ENCODE measurements around the gene TIMM22.
"Not testable (repeated sequence)": the region's sequence is repeated elsewhere in the genome, so short reads cannot be mapped to it uniquely, and the experiment has no call there.

Gene TIMM22

DNA sequence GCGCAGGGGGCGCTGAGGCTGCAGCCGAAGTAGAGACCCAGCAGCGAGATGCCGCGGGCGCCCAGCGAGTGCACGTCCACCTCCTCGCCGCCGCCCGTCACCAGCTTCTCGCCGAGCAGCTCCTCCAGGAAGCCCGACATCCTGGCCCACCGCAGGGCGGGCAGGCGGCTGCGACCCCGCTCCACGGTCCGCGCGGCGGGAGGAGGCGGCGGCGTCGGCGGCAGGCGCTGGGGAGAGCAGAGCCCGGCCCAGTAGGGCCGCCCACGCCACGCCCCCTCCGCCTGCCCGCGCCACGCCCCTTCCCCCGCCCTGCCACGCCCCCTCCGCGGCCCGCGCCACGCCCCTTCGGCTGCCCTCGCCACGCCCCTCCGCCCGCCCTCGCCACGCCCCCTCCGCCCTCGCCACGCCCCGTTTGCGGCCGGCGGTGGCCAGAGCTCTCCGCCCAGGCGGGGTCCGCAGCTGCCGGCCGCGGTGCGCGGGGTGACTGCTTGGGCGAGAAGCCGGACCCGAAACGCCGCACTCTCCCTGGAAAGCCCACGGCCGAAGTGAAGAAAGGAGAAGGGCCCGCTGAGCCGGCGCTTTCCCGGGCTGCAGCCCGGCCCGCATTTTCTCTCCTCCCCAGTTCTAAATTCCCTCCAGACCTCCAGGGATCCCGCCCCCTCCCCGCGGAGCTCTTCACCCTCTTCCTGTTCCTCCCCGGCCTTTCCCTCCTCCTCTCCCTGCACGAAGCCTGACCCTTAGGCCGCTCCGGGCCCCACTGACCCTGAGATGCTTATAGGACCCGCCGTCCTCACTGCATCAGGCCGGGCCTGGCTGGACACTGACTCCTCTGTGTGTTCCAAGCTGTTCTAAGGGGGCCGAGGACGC, 17.2 kb upstream of the TIMM22 start, which contains the start of gene NXN:
Gene NXN, minus strand, starts transcription at position 238 of the 867 bp plus-strand sequence.
- TF ChIP-seq GATA1 (IDR thresholded peaks at IDR 0.05; ENCODE audit: low read depth, low read length) (no peak), POLR2A (IDR thresholded peaks at IDR 0.05; ENCODE audit: low read length) (no peak)
- DNase-seq: peak; percentile 84 to 93

DNA sequence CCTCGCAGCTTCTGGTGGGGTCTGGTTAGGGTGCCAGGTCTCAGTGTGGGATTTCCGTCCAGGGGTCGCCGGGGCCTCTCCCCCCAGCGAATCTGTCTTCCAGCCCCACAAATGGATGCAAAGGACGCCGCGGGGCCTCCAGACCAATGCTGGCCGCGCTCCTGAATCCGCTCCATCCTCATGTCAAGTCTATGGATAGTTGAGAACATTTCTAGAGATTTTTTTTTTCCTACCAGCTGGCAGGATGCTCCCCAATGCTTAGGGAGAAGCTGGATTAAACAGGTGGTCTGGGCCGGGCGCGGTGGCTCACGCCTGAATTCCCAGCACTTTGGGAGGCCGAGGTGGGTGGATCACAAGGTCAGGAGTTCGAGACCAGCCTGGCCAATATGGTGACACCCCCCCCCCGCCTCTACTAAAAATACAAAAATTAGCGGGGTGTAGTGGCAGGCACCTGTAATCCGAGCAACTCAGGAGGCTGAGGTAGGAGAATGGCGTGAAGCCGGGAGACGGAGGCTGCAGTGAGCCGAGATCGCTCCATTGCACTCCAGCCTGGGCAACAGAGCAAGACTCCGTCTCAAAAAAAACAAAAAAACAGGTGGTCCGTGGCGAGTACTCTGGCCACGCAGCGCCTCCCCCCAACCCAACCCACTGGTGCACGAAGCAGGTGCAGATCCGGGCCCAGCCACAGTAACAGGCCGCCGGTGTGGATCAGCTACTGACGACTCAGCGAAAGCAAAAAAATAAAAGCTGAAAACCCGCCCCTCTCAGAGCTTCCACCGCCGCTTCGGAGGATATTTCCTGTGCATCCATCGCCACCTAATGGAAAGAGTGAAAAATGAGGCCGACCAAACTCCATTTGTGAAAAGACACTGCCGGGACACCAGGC, 16.3 kb upstream of the TIMM22 start:
- DNase-seq: peak; percentile 84 to 88
- TF ChIP-seq POLR2A (IDR thresholded peaks at IDR 0.05; ENCODE audit: low read length) (no peak), GATA1 (IDR thresholded peaks at IDR 0.05; ENCODE audit: low read depth, low read length) (no peak)

DNA sequence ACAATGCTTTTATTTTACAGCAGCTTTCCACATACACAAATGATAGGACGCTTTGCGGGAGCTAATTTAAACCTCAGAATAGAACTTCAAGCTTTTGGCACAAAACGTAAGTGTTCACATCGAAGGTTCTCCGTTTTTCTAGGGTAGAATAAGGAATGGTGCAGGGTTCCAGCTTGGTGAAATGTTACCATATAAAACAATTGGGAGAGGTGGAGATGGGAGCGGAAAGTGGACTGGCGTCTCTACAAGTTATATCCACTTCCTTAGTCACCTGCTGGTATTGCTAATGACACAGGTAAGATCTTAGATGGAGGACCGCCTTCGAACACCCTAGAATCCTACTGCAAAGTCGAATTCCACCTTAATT, 15.7 kb upstream of the TIMM22 start:
- DNase-seq: no peak
- TF ChIP-seq POLR2A (IDR thresholded peaks at IDR 0.05; ENCODE audit: low read length): no peak
- TF ChIP-seq GATA1 (IDR thresholded peaks at IDR 0.05; ENCODE audit: low read depth, low read length): no peak

DNA sequence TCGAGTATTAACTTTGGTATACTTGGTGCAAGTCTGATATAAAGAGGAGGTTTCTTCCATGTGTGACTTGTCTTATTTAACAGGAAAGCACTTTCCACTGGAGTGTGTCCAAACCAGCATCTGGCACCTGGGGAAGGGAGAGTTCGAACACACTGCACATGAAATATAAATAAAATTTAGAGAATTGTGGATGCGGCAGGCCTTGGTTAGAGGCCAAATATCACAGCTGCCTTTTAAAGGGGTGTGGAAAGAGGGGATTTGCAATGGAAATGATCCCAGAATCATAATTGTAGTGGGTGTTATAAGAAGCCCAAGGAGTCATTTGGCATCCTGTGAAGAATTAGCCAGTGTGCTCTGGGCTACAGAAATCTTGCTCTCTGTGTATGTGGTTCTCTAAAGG, 13.0 kb upstream of the TIMM22 start:
- TF ChIP-seq GATA1 (IDR thresholded peaks at IDR 0.05; ENCODE audit: low read depth, low read length) (no peak), POLR2A (IDR thresholded peaks at IDR 0.05; ENCODE audit: low read length) (no peak)
- no peak for DNase-seq

DNA sequence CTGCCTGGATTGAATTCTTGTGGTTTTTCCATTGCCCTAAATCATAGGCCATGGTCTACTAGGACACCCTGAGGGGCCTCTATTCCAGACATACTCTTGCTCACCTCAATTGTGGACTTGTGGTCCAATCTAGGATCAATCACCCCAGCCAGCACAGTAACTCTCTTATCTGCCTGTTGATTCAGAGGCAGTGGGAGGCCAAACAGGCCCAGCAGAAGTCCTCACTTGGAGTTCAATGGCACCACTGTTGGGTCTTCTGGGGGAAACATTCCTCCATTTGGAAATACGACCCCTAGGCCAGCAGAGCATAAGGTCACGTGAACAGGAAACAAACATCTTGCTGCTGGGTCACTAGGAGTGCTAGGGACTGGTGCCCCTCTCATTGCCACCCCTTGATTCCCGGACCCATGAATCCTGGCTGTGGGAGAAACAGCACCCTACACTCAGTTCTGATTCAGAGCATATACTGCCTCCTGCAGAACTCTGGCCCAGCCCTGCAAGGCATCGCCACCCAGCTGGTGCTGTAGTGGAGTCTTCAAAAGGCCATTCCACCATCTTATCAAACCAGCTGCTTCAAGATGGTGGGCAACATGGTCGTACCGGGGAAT, 10.5 kb upstream of the TIMM22 start:
- no peak for TF ChIP-seq POLR2A (IDR thresholded peaks at IDR 0.05; ENCODE audit: low read length)
- no peak for DNase-seq

DNA sequence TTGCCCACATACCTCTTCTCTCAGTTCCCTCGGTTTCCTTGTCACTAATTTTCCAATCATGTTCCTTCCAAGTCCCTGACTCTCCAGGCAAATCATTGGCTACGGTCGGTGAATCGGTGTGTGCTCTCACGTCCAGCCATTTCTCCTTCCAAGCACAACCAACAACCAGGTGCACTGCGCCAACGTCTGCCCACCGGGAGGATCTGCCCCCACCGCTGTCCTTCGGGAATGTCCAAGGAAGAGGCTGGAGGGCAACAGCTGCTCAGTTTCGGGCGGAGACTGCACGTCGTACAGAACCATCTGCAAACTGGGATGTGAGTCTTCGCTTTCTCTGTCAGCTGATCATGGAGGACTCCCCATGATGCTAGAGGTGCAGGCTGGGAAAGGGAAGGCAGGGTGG, 9.0 kb upstream of the TIMM22 start:
- TF ChIP-seq POLR2A (IDR thresholded peaks at IDR 0.05; ENCODE audit: low read length) (no peak), GATA1 (IDR thresholded peaks at IDR 0.05; ENCODE audit: low read depth, low read length) (no peak)
- DNase-seq: no peak

DNA sequence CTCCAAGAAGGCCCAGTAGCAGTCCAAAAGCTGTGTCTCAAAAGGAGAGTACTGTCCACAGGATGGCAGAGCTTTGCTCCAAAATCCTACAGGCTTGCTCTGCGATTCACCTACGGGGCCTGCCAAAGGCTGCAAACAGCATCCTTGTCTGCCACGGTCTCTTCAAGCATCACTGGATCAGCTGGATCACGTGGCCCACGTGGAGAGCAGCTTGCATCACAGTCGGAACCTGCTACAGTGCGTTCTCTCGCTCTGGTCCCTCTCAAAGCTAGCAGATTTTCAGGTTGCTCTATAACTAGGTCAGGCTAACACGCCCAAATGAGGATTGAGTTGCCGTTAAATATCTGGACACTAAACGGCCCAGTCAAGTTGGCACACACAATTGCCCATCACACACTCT, 8.4 kb upstream of the TIMM22 start:
- TF ChIP-seq GATA1 (IDR thresholded peaks at IDR 0.05; ENCODE audit: low read depth, low read length): no peak
- TF ChIP-seq POLR2A (IDR thresholded peaks at IDR 0.05; ENCODE audit: low read length): no peak
- no peak for DNase-seq

DNA sequence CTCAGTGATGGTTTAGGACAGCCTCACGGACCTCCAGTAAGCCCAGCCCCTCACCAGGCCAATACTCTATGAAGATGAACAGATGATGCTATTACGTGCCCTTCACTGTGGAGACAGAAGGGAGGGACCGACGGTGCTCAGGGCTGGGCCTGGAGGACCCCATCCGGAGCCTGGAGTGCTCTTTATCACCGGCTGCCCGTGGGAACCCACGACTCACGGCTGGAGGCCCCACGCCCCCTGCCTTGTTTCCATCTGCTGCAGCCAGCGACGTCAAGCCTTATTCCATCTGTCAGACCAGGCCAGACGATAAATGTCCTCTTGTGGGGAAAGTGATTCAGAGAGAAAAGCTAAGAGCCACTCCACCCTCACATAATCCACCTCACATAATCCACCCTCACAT, 4.0 kb upstream of the TIMM22 start:
- no peak for DNase-seq
- TF ChIP-seq GATA1 (IDR thresholded peaks at IDR 0.05; ENCODE audit: low read depth, low read length) (no peak), POLR2A (IDR thresholded peaks at IDR 0.05; ENCODE audit: low read length) (no peak)

DNA sequence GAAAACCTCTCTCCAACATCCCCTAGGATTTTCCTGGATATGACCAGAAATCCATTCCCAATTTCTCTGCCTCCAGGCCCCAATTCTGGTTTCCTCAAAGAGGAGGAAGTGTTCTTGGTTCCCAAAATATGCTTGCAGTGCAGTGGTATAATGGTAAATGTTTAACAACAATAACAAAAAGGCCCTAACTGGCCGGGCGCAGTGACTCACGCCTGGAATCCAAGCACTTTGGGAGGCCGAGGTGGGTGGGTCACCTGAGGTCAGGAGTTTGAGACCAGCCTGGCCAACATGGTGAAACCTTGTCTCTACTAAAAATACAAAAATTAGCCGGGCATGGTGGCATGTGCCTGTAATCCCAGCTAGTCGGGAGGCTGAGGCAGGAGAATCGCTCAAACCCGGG, 1.6 kb upstream of the TIMM22 start:
- DNase-seq: not testable (repeated sequence)

DNA sequence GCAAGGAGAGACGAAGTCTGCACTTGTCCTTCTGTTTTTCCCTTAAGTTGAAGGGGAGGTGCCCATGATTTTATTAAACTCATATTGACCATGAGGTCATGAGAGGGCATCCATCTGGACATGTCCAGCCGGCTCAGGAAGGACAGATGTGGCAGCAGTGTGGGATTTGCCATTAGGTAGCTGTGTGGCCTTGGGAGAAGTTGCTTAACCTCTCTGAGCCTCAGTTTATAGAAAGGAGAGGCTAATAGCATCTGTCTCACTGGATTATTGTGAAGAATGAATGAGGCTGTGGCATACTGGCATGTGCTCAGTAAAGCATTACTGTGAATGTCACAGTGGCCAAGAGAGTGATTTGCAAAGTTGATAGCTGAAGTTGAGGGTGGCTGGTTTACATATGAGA, 1.2 kb downstream of the TIMM22 start:
- DNase-seq: no peak
- no peak for TF ChIP-seq GATA1 (IDR thresholded peaks at IDR 0.05; ENCODE audit: low read depth, low read length)
- TF ChIP-seq POLR2A (IDR thresholded peaks at IDR 0.05; ENCODE audit: low read length): no peak

DNA sequence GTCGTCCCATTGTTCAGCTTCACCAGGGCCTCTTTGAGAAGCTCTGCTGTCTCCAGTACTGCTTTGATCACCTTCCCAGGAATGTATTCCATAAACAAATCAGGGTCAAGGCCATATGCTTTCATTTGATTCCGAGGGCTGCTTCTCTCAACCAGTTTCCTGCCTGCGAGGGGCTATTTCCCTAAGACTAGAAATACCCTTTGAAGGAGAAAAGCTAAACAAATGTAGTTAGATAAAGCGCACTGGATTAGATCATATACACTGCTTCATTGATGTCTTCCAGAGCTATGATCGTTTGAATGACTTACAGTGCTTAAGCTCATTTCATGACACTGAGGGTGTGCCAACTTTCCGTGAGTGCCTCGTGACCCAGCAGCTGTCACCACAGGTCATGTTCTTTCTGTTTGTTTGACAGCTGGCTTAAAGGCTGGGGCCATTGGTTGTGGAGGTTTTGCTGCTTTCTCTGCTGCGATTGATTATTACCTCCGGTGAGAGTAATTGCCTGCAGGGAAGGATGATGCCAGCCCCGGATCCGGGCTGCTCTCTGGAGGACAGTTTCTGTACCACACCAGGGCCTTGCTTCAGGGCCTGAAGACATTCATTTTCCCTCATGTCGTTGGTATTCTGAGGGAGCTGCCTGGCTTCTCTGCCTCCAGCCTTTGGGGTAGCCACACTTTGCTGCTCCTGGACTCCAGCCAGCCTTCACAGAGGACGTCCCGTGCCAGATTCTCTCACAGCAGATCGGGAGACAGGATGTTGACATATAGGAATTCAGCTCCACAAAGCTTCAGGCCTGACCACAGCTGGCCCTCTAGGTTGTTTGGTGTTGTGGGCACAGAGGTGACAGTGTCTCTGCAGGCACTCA, 3.9 kb downstream of the TIMM22 start:
- no peak for DNase-seq
- TF ChIP-seq POLR2A (IDR thresholded peaks at IDR 0.05; ENCODE audit: low read length): no peak
- no peak for TF ChIP-seq GATA1 (IDR thresholded peaks at IDR 0.05; ENCODE audit: low read depth, low read length)

DNA sequence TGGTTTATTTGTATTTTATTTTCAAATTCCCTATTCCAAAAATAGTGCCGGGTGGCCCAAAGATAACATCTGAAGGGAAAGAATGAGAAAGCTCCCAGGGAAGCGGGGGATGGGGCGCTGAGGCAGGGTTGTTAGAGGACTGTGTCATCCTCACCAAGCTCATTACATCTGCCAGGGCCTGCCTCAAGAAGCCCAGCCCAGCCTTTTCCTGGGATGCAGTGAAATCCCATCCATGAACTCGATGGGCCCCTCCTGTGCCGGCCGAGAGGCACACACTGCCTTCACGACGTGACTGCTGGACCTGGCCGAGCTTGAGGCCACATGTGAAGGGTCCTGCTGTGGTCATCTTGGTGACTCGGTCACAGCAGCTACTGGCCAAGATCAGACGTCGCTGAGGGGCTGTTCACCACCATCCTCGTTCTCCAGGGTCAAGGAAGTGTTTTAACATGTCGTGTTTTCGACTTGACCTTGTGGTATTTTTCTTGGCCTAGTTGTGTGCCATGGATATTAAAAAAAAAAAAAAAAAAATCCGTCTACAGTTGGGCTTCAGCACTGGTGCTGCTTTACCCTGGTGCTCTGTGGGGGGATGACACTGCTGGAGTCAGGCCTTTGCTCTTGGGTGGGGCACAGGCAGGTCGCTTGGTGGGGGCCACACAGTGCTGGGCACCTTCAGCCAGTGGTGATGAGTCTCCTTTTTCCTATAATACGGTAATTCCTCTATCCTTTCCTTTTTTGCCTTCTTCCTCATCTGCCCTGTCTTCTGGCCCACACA, 4.9 kb downstream of the TIMM22 start:
- TF ChIP-seq POLR2A (IDR thresholded peaks at IDR 0.05; ENCODE audit: low read length) (no peak), GATA1 (IDR thresholded peaks at IDR 0.05; ENCODE audit: low read depth, low read length) (no peak)
- no peak for DNase-seq

DNA sequence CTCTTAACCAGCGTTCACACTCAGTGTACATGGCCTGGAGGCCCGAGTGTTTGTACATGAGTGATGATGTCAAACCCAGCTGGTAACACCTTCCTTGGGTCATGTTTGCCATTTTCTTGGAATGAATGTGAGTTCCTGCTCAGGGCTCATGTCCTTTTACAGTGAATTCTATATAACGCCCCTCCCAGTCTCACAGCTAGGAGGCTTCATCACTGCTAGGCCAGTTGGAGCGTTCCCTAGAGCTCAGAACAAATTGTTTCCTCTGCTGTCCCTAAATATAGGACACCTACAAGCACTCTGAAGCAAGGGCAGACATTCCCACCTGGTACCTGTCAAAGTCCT, 5.5 kb downstream of the TIMM22 start:
- no peak for DNase-seq
- TF ChIP-seq POLR2A (IDR thresholded peaks at IDR 0.05; ENCODE audit: low read length): no peak
- no peak for TF ChIP-seq GATA1 (IDR thresholded peaks at IDR 0.05; ENCODE audit: low read depth, low read length)

Measured in erythroblast (primary cell).